HG03045 (cell line): Measurements from ENCODE around the gene LDB2.

Source experiments
- ATAC-seq: cut with Tn5 transposase; IDR thresholded peaks from one replicate; pipeline ENCODE4 v1.9.1; 2021; ENCODE audit warnings: mild to moderate bottlenecking, moderate library complexity; ENCODE audit not compliant: unreplicated experiment

The LDB2 gene

GRCh38 chr4:16887887-16888286 is 10.6 kb downstream of the LDB2 start:
- no peak for ATAC-seq

DNA sequence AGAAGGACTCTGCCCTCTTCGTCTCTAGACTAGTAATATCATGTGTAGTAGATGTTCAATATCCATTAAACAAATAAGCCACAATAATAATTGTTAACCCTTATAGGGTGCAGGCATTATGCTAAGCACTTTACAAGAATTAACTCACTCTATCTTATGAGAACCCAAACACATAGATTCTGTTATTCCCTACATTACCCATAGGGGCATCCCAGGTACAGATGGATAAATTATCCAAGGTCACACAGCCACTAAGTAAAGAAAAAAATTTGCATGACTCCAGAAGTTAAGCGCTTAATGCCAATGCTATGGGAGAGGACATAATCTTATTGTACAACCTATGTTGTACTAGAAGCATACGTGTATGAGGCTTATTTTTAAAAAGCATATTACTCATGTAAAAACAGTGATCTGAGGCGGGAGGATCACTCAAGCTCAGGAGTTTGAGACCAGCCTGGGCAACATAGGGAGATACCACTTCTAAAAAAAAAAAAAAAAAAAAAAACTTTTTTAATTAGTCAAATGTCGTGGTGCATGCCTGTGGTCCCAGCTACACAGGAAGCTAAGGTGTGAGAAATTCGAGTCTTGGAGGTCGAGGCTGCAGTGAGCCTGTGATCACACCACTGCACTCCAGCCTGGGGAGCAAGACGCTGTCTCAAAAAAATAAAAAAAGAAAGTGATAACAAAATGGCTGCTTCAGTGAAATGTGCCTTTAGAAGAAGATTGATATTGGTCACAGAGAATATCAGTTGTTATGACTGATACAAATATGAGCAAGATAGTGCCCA is 13.6 kb downstream of the LDB2 start:
- ATAC-seq, result no peak

DNA sequence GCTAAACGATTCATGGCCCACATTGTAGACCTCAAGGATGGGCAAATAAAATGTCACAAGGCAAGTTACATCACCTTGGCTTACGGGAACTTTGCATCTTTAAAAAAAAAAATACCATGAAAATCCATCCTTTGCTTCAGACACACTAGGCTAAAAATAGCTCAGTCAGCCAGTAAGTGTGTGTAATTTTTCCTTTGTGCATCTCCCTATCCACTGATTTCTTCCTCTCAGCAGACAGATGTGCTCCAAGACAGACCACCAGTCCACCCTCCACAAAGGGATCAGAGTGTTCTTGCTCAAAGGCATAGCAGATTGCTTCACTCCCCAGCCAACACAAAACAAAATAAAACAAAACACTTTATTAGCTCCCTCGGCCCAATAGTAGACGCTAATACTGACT is 14.6 kb downstream of the LDB2 start:
- no peak for ATAC-seq

GRCh38 chr4:16881151-16881884 is 17.1 kb downstream of the LDB2 start:
- ATAC-seq, result no peak

DNA sequence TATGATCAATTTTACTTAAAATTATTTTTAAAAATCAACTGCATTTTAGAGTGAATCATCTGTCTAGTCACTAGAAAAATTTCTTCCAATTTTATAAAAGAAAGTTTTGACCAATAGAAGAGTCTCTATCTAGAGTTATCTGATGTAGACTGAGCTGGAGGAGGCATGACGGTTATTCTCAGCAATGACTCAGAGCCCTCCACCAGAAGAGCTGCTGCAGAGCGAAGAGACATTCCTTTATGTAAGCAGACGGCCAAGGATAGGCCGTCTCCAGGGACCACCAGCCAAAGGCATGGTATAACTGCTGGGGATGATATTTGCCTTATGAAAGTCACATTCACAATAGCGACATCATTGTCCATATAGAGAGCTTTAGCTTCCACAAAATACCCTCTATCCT is 23.0 kb downstream of the LDB2 start:
- no peak for ATAC-seq

- no peak for ATAC-seq
These were observed 28.7 kb downstream of the LDB2 start for GRCh38 chr4:16869594-16870245.

GRCh38 chr4:16868674-16869073 is 29.8 kb downstream of the LDB2 start:
- ATAC-seq, result no peak

DNA sequence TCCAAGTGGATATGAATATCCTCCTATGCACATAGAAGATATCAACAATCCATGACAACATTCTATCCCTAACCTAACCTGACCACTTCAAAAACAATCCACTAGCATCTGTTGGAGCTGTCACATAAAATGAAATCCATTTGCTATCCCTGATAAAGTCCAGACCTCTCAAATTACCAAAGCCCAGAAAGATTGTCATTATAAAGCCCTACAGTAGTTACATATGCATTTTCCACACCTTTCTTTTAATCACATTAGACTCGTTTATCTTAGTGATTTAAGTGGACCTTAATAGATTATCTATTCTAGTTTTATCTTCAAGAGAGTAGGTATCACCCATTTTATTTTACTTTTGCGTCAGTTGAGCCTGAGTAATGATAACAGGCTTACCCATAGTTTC is 30.6 kb downstream of the LDB2 start:
- no peak for ATAC-seq

DNA sequence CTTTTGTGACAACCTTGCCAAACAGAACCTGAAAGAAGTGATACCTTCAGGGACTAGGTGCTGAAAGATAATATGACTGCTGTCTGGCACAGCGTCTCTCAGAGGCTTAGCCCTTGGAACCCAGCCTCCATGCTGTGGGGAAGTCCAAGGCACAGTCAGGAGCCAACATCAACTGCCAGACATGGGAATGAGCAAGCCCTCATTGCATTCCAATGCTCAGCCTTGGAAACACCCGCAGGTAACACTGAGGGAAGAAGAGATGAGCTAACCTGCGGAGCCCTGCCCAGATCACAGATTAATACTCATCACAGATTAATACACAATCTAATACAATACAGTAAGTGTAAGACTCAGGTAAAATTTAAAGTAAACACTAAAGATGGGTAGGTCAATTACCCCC is 31.5 kb downstream of the LDB2 start:
- ATAC-seq, result no peak

GRCh38 chr4:16865897-16866283 is 32.6 kb downstream of the LDB2 start:
- ATAC-seq, result no peak

- ATAC-seq, result no peak
These were observed 33.1 kb downstream of the LDB2 start for GRCh38 chr4:16865209-16865896.

- ATAC-seq, result no peak
These were observed 34.2 kb downstream of the LDB2 start for GRCh38 chr4:16864199-16864598.

DNA sequence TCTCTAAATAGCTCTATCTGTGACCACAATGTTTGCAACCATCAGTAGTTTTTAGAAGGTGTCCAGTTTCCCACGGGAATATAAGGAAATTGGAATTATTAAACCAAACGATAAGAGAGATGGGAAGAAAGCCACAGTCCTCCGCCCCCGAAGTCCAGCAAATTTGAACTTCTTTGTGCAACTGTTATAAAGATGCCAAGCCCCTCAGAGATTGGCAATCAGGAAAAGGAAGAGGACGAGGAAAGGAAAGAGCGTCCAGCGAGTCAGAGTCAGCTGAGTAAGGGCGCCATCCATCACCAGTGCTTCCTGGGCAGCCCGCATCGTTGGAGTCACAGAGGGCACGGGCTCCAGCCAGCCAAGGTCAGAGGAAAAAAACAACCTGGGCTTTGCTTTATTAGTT is 35.7 kb downstream of the LDB2 start:
- no peak for ATAC-seq

- ATAC-seq, result no peak
These were observed 37.9 kb downstream of the LDB2 start for GRCh38 chr4:16860516-16860915.

- no peak for ATAC-seq
These were observed 39.4 kb downstream of the LDB2 start for GRCh38 chr4:16859031-16859430.

GRCh38 chr4:16858275-16858752 is 40.1 kb downstream of the LDB2 start:
- ATAC-seq, result no peak

DNA sequence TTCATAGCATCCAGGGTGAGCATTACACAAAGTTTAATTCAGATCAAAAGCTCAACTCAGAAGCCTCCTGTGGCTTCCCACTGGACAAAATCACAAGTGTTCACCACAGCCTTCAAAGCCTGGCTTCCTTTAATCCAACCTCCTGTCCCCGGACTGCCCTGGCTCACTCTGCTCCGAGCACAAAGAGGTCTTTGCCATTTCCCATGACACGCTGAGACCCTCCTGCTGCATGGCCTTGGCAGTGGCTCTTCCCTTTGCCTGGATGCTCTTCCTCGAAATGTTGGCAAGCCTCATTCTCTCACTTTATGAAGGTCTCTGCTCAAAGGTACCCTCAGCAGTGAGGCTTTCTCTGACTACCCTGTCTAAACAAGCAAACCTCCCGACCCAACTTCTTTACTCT is 41.0 kb downstream of the LDB2 start:
- ATAC-seq, result no peak

DNA sequence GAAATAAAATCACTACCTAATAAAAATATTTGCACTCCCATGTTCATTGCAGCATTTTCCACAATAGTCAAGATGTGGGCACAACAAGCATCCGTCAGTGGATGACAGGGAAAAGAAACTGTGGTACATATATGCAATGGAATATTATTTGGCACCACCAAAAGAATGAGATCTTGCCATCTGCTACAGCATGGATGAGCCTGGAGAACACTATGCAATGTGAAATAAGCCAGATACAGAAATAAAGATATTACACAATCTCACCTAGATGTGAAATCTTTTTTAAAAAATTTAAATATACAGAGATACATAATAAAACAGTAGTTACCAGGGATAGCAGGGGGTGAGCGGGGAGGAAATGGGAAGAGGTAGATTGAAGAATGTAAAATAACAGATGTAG is 44.8 kb downstream of the LDB2 start:
- ATAC-seq, result no peak

- no peak for ATAC-seq
These were observed 45.8 kb downstream of the LDB2 start for GRCh38 chr4:16852644-16853043.

DNA sequence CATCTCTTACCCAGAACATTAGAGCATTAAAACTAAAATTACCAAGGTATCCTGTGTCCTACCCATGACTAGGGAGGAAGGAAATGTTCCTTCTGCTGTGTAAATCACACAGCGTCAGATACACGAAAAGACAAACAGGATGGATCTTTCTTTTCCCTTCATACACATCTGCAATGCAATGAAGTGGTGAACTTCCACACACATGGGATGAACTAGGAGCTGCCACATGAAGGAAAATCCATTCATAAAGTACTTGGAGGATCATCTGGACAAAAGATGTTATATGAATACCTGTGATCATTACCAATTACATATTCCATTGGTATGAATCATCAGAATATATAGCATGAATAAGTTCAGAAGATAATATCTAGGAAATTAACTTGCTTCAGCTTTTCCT is 46.2 kb downstream of the LDB2 start:
- no peak for ATAC-seq

DNA sequence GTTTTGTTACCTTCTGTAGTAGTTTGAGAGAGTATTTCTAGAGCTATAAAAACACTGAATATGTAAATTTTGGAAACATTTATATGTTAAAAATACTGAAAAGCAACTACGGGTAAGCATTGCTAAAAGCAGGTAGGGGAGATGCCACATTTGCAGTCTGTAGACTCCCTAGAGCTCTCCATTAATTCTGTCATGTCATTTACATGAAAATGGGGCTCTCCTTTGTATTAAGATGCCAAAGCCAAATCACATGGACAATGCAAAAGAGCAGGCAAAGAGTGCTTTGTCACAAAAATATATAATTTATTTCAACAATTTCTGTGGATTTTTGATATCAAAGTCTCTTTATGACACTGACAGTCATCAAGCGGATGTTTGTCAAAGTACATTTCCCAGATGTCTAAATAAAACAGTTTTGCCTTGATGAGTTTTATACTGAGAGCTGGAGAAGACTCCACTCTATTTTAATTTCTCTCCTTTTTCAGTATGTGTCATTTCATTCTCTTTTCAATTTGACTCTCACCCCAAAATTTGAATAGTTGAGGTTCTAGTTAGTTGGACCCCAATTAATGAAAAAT is 51.8 kb downstream of the LDB2 start:
- ATAC-seq, result no peak
